ENCODE results near the gene KRT86.
A peak's percentile ranks its signal among the peaks of the same experiment; 100 is the strongest.

The KRT86 gene

GRCh38 chr12:52332381-52332780 is 57.9 kb downstream of the KRT86 start:
- no peak for TF ChIP-seq CTCF (IDR thresholded peaks at IDR 0.05; ENCODE audit: low read depth, low read length)
- DNase-seq (ENCODE audit: low read depth in 2 of 2) = no peak
- H3K4me3 ChIP-seq (replicated peaks in 1 of 2; ENCODE audit: low read depth in 2 of 2, low read length in 2 of 2) = no peak overlapping the region

GRCh38 chr12:52333321-52333720 is 58.9 kb downstream of the KRT86 start:
- no peak for DNase-seq (ENCODE audit: low read depth in 2 of 2)
- no peak overlapping the region for H3K4me3 ChIP-seq (replicated peaks in 1 of 2; ENCODE audit: low read depth in 2 of 2, low read length in 2 of 2)
- no peak for TF ChIP-seq CTCF (IDR thresholded peaks at IDR 0.05; ENCODE audit: low read depth, low read length)

GRCh38 chr12:52334185-52334584 is 59.7 kb downstream of the KRT86 start:
- no peak overlapping the region for H3K4me3 ChIP-seq (replicated peaks in 1 of 2; ENCODE audit: low read depth in 2 of 2, low read length in 2 of 2)
- DNase-seq (ENCODE audit: low read depth in 2 of 2) = no peak
- no peak for TF ChIP-seq CTCF (IDR thresholded peaks at IDR 0.05; ENCODE audit: low read depth, low read length)

GRCh38 chr12:52335598-52336262 is 61.3 kb downstream of the KRT86 start:
- no peak for DNase-seq (ENCODE audit: low read depth in 2 of 2)
- no peak overlapping the region for H3K4me3 ChIP-seq (replicated peaks in 1 of 2; ENCODE audit: low read depth in 2 of 2, low read length in 2 of 2)
- TF ChIP-seq CTCF (IDR thresholded peaks at IDR 0.05; ENCODE audit: low read depth, low read length) = no peak

GRCh38 chr12:52336641-52337040 is 62.2 kb downstream of the KRT86 start:
- no peak for TF ChIP-seq CTCF (IDR thresholded peaks at IDR 0.05; ENCODE audit: low read depth, low read length)
- DNase-seq (ENCODE audit: low read depth in 2 of 2) = no peak
- no peak overlapping the region for H3K4me3 ChIP-seq (replicated peaks in 1 of 2; ENCODE audit: low read depth in 2 of 2, low read length in 2 of 2)

GRCh38 chr12:52337054-52337453 is 62.6 kb downstream of the KRT86 start:
- DNase-seq (ENCODE audit: low read depth in 2 of 2) = peak in 1 of 2 donors; percentile 15

More at GRCh38 chr12:52337054-52337453, 62.6 kb downstream of the KRT86 start:
- no peak for TF ChIP-seq CTCF (IDR thresholded peaks at IDR 0.05; ENCODE audit: low read depth, low read length)
- H3K4me3 ChIP-seq (replicated peaks in 1 of 2; ENCODE audit: low read depth in 2 of 2, low read length in 2 of 2) = no peak overlapping the region
